Stomach (tissue), 9 donors: ENCODE results near the gene PRKCH. TPM values are rescaled to one million over a fixed set of nuclear protein-coding genes. Genes with fewer than 3 reads are reported as not detected.

Experiments used
- DNase-seq, 2 donors: peaks; one replicate each; pipeline versions ENCODE4 v3.0.0 to v3.0.0-alpha.2; 2013 to 2019
- H3K27ac ChIP-seq, 5 donors: fragments of 200-600 bp in 4 of 5; sonication (generic) in 4 of 5; one replicate each; pipeline ENCODE4 v1.5.1; 2013 to 2019; ENCODE audit warnings: mild to moderate bottlenecking in 1 of 5, moderate library complexity in 1 of 5
- H3K27me3 ChIP-seq, 3 donors: fragments of 200-600 bp; sonication (generic); one replicate each; pipeline ENCODE4 v1.5.1; 2017 to 2019; ENCODE audit warnings: mixed run types in 1 of 3
- H3K36me3 ChIP-seq, 4 donors: fragments of 200-600 bp; sonication (generic); 1 replicate in 3 of 4; 2 replicates in 1 of 4; pipeline ENCODE4 v1.5.1; 2016 to 2019
- H3K4me1 ChIP-seq, 4 donors: fragments of 200-600 bp; sonication (generic); one replicate each; pipeline ENCODE4 v1.5.1; 2016 to 2019
- H3K4me3 ChIP-seq, 4 donors: fragments of 200-600 bp; sonication (generic) in 3 of 4; one replicate each; pipeline ENCODE4 v1.5.1; 2016 to 2019; ENCODE audit warnings: mild to moderate bottlenecking in 1 of 4
- H3K9me3 ChIP-seq, 4 donors: fragments of 200-600 bp; sonication (generic); one replicate each; pipeline ENCODE4 v1.5.1; 2016 to 2019
- CTCF ChIP-seq, 7 experiments: fragments of 450-650 bp in 4 of 7; fragments of 200-600 bp in 3 of 7; sonication (generic) in 3 of 7; IDR thresholded peaks; one replicate each; pipeline ENCODE4 v1.5.1; 2016 to 2019; ENCODE audit warnings: antibody characterized with exemption in 7 of 7, control low read depth in 2 of 7, mild to moderate bottlenecking in 1 of 7
- EP300 ChIP-seq: sonication (generic); formaldehyde crosslinking; IDR thresholded peaks from one replicate; pipeline ENCODE4 v1.6.1; 2017; ENCODE audit warnings: antibody characterized with exemption
- POLR2A ChIP-seq, 4 donors: fragments of 450-650 bp; IDR thresholded peaks; one replicate each; pipeline ENCODE4 v1.6.1; 2016; ENCODE audit warnings: antibody characterized with exemption in 4 of 4, control low read depth in 2 of 4, mild to moderate bottlenecking in 1 of 4, moderate library complexity in 1 of 4
- POLR2AphosphoS5 ChIP-seq, 3 donors: sonication (generic); formaldehyde crosslinking; IDR thresholded peaks; one replicate each; pipeline ENCODE4 v1.6.1; 2016; ENCODE audit warnings: antibody characterized with exemption in 3 of 3
- WGBS, 5 donors: extraction: QIAGEN DNeasy Blood & Tissue Kit in 3 of 5; methylation state at CpG; one replicate each; pipeline versions ENCODE4 v1.1.5 to v1.1.7; 2013 to 2018; 5-methylcytosine and 5-hydroxymethylcytosine counted together
- intact Hi-C: fragments of 100-400 bp; cut with DNase I; formaldehyde crosslinking; loops from one replicate; pipeline ENCODE4 v1.15.1; 2023; ENCODE audit warnings: low total_unique reads
- polyA plus RNA-seq, 3 donors: library from polyadenylated mRNA; stranded (reverse); fragments of 200-250 nt; gene quantifications; one replicate each; pipeline ENCODE4 v1.2.3, GENCODE V29; 2013
- total RNA-seq, 5 donors: library from RNA; depleted of rRNA; stranded (reverse); fragments of >200 nt; gene quantifications; one replicate each; pipeline versions ENCODE4 v1.1.0 to v1.2.3, GENCODE V29; 2014 to 2016
- donor health status: healthy with polysubstance abuse.
- donor health status: Bipolar disorder and iron deficiency.
- donor health status: healthy.

Gene PRKCH
- total and polyA plus RNA-seq, 8 donors, result 5.5 to 84.0 (median 14.7) TPM

- Histone ChIP-seq H3K36me3 (no peaks in the 10 kb centered on the region), H3K4me3 (no peak overlapping the region), H3K4me1 (peaks cover 35 to 79% (median 45%) of the 10 kb centered on the region in 4 donors), H3K27me3 (no peaks in the 10 kb centered on the region), H3K9me3 (no peaks in the 10 kb centered on the region), H3K27ac (peak overlapping the region; percentile 36 to 93 (median 84))
- WGBS, 5 donors, result 51 to 58% (median 55%) methylated on average over 6 to 8 of the region's 8 CpGs
- intact Hi-C loops, result no loop called here
- peak; percentile 58 to 96 (median 91) for TF ChIP-seq POLR2AphosphoS5 (IDR thresholded peaks at IDR 0.05)
- TF ChIP-seq POLR2A (IDR thresholded peaks at IDR 0.05), result no peak
- no peak for TF ChIP-seq CTCF (IDR thresholded peaks at IDR 0.05)
- TF ChIP-seq EP300, result peak; percentile 82
- DNase-seq, result peak; percentile 84 to 88
Measured at GRCh38 chr14:61561657-61562276, 240.4 kb downstream of the PRKCH start.

- Histone ChIP-seq H3K4me3 (no peak overlapping the region), H3K9me3 (no peaks in the 10 kb centered on the region), H3K27me3 (no peaks in the 10 kb centered on the region), H3K4me1 (peaks cover 36 to 86% (median 48%) of the 10 kb centered on the region in 4 donors), H3K27ac (peak overlapping the region; percentile 36 to 93 (median 84)), H3K36me3 (no peaks in the 10 kb centered on the region)
- WGBS, 5 donors, result 85 to 93% (median 91%) methylated on average over 7 of the region's 7 CpGs
- intact Hi-C loops, result no loop called here
- TF ChIP-seq POLR2A (IDR thresholded peaks at IDR 0.05), result no peak
- no peak for TF ChIP-seq CTCF (IDR thresholded peaks at IDR 0.05)
- TF ChIP-seq POLR2AphosphoS5 (IDR thresholded peaks at IDR 0.05), result peak in 1 of 3 donors; percentile 86
- DNase-seq, result peak in 1 of 2 donors; percentile 59
Measured at GRCh38 chr14:61562321-61563161, 241.2 kb downstream of the PRKCH start.

- DNase-seq, result no peak
- intact Hi-C loops, result no loop called here
- WGBS, 5 donors, result 97 to 98% (median 97%) methylated on average over 7 of the region's 7 CpGs
- peak overlapping the region; percentile 32 to 93 (median 84) for H3K27ac ChIP-seq
- no peaks in the 10 kb centered on the region for H3K27me3 ChIP-seq
- H3K4me3 ChIP-seq, result no peak overlapping the region
- TF ChIP-seq EP300 (no peak), CTCF (IDR thresholded peaks at IDR 0.05) (no peak), POLR2AphosphoS5 (IDR thresholded peaks at IDR 0.05) (no peak), POLR2A (IDR thresholded peaks at IDR 0.05) (no peak)
- H3K36me3 ChIP-seq, result no peaks in the 10 kb centered on the region
- peaks cover 42 to 90% (median 54%) of the 10 kb centered on the region in 4 donors for H3K4me1 ChIP-seq
- H3K9me3 ChIP-seq, result no peaks in the 10 kb centered on the region
Measured at GRCh38 chr14:61563162-61563511, 241.8 kb downstream of the PRKCH start.

- no peaks in the 10 kb centered on the region for H3K36me3 ChIP-seq
- H3K4me1 ChIP-seq, result peaks cover 51 to 94% (median 58%) of the 10 kb centered on the region in 4 donors
- 77 to 87% (median 81%) methylated on average over 6 of the region's 6 CpGs for WGBS, 5 donors
- DNase-seq, result no peak
- TF ChIP-seq CTCF (IDR thresholded peaks at IDR 0.05) (no peak), POLR2A (IDR thresholded peaks at IDR 0.05) (no peak), EP300 (no peak), POLR2AphosphoS5 (IDR thresholded peaks at IDR 0.05) (no peak)
- no peaks in the 10 kb centered on the region for H3K27me3 ChIP-seq
- H3K4me3 ChIP-seq, result no peak overlapping the region
- H3K27ac ChIP-seq, result peak overlapping the region in 4 of 5 donors; percentile 81 to 93 (median 87)
- H3K9me3 ChIP-seq, result no peaks in the 10 kb centered on the region
- intact Hi-C loops, result no loop called here
Measured at GRCh38 chr14:61563880-61564617, 242.7 kb downstream of the PRKCH start.
